GM18861 (cell line): ENCODE measurements around the gene FES.
"Not testable (repeated sequence)": the region's sequence is repeated elsewhere in the genome, so short reads cannot be mapped to it uniquely, and the experiment has no call there.

ENCODE experiments used
- ATAC-seq: cut with Tn5 transposase; IDR thresholded peaks from one replicate; pipeline ENCODE4 v1.9.1; 2021; ENCODE audit not compliant: unreplicated experiment

FES gene

GRCh38 chr15:90928106-90928505 is 43.8 kb downstream of the FES start:
- ATAC-seq: not testable (repeated sequence)

GRCh38 chr15:90929246-90930019 is 45.1 kb downstream of the FES start:
- ATAC-seq: no peak

DNA sequence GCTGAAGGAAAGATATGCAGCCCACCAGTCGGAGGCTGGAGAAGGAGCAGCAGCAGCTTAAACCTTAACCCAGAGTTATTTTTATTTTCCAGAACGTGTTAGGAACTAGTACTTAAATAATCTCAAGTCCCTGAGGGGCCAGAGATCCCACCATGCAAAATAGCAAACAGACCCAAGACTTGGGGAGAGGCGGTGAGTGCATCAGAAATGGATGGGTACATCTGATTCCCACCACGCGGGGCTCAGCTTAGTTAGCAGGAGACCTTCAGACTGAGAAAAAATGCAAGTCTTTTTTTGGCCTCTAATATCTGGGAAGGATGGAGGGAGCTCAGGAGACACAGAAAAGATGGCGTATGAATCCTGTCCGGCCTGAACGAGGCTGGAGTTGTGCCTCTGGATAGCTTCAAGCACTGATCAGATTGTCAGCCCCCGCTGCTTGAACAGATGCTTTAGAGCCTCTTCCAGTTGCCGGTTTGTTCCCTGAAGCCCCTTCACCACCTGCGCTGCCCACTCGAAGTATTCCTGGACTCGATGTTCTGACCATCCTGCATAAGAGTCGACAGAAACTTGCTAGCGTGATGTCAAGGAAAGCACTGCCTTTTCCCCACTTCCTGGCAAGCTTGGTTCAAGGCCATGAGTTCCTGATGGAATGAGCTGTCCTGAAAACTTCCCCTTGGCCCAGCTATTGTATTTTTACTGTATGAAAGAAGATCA is 46.7 kb downstream of the FES start:
- ATAC-seq: no peak

GRCh38 chr15:90931575-90931827 is 47.2 kb downstream of the FES start:
- no peak for ATAC-seq

- ATAC-seq: peak; percentile 49
Measured at GRCh38 chr15:90931828-90932659, 47.7 kb downstream of the FES start, which contains the start of gene HDDC3. Gene HDDC3, minus strand, starts transcription at chr15:90932549. Its CDS starts 9 bp downstream, at chr15:90932540.

DNA sequence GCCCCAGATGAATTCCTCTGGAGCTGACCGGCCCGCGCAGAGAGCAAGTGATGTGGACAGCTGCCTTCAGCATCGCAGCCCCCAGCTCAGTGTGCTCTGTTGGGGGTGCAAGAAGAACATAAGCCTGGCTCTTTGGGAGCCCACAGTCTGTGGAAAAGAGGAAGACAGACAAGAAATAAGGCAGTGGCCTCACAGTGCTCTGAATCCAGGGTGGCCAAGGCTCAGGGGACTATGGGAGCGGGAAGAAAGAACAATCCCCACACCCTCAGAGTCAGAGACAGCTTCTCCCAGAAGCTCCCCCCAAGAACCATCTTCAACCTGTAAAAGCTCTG is 48.3 kb downstream of the FES start:
- ATAC-seq: no peak

- no peak for ATAC-seq
Measured at GRCh38 chr15:90933301-90933700, 49.0 kb downstream of the FES start.

- ATAC-seq: peak; percentile 34
Measured at GRCh38 chr15:90934256-90934948, 50.1 kb downstream of the FES start.

DNA sequence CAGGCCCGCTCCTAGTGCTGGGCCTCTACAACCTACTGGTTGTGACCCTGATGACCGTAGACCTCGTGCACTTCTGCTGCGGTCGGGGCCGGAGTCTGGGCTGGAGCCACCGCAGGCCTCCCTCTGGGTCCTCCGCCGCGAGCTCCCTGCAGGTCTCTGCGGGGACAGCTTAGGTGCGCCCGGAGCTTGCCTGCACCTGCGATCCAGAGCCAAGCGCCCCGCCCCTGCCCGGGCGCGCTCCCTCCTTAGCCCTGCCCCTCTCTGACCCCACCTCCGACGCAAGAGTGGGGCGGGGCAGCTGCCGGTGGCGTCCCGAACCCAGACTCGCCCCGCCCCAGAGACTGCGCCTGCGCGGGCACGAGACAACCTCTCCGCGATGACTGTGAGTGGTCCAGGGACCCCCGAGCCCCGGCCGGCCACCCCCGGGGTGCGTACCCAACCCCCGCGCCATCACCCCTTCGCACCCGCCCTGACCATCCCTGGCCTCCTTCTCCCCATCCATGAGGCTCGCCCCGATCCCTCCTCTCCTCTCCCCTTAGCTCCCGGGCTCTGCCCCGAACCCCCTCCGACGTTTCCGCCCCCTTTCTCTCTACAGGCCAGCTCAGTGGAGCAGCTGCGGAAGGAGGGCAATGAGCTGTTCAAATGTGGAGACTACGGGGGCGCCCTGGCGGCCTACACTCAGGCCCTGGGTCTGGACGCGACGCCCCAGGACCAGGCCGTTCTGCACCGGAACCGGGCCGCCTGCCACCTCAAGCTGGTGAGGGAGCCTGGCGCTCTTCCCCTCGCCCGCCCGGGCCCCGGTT is 50.8 kb downstream of the FES start, which contains the start of gene UNC45A:
Gene UNC45A (plus strand): TSS at position 337 of the 803 bp plus-strand sequence. CDS start 40 bp downstream, at position 377.
- peak; percentile 44 for ATAC-seq

GRCh38 chr15:90936823-90937222 is 52.5 kb downstream of the FES start:
- ATAC-seq: no peak

DNA sequence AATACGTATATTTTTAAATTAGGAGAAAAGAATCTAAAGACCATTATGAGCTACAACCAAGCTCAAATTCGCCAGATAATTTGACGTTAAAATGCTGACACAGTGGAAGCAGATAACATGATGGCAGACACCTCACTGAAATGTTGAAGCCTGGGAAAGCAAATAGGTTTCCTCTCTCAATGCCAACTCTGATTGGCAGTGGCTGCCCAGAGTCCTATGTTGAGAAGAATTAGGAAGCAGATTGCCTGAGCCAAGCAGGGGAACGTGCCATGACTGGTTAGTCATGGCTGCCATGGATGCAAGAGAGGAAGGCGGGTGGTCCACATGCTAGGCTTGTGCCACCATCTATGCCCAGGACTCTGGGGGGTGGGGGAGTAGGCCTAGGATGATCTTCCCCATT is 54.0 kb downstream of the FES start:
- no peak for ATAC-seq

DNA sequence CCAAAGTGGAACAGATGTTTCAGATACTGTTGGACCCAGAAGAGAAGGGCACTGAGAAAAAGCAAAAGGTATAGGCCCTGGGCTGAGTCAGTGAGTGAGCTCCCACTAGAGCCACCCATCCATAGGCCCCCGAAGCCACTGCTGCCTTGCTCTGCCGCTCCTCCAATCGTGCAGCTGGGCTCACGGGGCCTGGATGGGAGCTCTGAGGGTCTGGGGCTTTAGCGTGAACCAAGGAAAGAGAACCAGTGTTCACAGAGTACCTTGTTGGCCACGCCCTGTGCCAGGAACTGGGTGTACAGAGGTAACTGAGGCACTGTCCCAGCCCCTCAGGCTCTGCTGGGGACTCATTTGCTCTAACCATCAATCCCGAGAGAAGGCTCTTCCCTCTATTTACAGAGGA is 55.5 kb downstream of the FES start:
- ATAC-seq: no peak

DNA sequence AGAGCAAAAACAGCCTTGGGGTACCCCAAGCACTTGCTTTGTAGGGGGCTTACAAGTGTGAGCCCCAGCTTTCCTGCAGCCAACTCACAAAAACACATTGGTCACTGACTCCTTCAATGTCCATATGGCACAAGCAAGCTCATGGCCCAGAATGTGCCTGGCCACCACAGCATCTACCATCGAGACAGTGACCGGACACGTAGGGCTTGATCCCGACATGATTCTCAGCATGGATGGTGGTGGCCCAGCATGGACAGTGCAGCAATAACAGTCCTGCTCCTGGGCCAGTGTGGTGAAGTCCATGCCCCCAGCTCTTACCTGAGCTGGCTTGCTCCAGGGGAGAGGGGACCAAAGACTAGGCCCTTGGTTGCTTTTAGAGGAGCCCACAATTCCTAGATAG is 56.7 kb downstream of the FES start:
- ATAC-seq: no peak

DNA sequence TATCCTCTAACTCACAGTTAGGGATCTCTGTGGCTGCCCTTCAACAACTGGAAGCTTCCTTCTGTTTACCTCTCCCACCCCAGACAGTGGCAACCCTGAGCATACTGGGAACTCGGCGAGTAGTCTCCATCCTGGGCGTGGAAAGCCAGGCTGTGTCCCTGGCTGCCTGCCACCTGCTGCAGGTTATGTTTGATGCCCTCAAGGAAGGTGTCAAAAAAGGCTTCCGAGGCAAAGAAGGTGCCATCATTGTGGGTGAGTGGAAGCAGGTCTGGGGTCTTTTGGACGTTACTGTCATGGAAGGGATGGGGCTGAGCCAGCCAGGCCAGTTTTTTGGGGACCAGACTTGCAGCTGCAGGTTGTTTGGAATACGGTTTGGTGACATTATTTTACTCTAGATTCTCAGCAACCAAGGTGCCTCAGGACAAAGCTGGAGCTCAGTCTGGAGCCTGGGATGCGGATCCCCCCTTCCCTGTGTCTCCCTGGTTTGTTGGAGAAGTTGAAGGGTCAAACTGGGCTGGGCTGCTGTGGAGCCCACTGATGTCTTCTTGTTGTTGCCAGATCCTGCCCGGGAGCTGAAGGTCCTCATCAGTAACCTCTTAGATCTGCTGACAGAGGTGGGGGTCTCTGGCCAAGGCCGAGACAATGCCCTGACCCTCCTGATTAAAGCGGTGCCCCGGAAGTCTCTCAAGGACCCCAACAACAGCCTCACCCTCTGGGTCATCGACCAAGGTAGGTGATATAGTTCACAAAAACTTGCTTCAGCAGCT is 58.2 kb downstream of the FES start:
- no peak for ATAC-seq

GRCh38 chr15:90945091-90945490 is 60.8 kb downstream of the FES start:
- ATAC-seq: no peak
